Stimulated activated CD4-positive, alpha-beta T cell treated with anti-CD3 and anti-CD28 coated beads, Interleukin-12 subunit alpha, Interleukin-12 subunit beta, amount 100 ng/mL, for 24 hours (primary cell): ENCODE data around the gene AACS.
"Not testable (repeated sequence)": the region's sequence is repeated elsewhere in the genome, so short reads cannot be mapped to it uniquely, and the experiment has no call there.

ENCODE experiments used
- DNase-seq, 2 experiments: peaks; one replicate each; pipeline ENCODE4 v3.0.0-alpha.2; 2020; ENCODE audit warnings: low read depth in 2 of 2

The AACS gene

DNA sequence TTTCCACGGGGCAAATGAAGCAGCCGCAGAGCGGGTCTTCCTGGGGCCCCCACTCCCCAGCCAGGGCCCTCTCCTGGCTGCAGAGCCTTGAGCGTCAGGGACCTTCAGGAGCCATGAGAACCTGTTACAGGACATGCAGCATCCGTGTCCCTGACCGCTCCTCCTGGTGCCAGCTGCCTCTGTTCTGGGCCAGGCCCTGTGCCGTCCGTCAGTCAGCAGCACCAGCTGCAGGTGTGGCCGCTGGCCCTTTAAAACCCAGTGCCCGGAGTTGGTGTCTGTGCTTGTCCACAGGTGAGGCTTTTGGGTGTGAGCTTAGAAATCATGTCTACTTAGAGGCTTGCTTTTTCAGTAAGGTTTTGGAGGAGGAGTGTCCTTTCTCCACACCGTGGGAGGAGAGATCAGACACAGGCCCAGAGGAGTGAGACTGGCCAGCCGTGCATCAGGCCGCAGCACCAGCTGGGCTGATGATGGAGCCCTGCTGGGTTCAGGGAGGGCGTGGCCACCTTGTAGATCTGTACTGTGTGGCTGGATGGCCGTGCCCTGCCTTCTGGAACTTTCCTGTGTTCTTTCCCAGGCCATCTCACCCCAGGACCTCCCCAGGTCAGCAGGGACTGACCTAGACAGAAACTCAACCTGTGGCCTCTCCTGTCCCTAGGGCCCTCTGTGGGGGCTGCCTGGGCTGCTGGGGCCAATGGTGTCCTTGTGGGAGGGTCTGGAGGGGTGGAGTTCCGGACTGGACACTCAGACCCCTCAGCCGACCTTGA, 27.1 kb downstream of the AACS start:
- DNase-seq: no peak

DNA sequence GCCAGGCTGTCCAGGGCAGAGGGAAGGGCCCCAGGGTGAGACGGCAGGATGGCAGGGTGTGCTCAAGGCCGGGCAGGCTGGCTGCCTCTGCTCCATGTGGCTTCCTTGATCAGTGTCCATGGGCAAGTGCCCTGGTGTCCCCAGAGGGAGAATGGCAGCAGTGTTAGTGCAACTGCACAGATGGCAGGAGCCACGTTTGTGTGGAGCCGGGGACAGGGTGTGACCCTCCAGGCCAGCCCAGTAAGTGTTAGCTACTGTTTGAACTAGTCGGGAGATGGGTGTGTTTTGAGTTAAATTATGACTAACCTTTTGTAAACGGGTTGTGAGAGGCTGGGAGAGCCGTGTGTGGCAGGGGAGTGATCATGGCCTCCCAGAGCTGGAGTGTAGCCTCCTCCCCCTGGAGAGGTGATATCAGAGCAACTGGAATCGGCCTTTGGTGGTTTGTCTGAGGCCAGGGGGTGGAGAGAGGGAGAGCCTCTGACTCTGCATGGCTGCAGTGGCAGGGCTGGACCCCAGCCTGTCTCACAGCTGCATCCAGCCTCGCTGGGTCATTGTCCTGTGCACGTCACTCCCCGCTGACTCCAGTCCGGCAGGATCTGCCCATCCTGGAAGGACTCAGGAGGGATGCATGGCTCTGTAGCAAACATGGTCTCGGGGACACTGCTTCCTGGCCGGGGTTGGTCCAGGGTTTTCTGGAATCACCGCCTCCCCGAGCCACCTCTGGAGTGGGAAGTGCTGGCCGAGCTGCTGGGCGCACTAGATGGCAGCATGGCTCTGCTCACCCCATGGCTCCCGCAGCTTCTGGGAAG, 27.8 kb downstream of the AACS start:
- no peak for DNase-seq

DNA sequence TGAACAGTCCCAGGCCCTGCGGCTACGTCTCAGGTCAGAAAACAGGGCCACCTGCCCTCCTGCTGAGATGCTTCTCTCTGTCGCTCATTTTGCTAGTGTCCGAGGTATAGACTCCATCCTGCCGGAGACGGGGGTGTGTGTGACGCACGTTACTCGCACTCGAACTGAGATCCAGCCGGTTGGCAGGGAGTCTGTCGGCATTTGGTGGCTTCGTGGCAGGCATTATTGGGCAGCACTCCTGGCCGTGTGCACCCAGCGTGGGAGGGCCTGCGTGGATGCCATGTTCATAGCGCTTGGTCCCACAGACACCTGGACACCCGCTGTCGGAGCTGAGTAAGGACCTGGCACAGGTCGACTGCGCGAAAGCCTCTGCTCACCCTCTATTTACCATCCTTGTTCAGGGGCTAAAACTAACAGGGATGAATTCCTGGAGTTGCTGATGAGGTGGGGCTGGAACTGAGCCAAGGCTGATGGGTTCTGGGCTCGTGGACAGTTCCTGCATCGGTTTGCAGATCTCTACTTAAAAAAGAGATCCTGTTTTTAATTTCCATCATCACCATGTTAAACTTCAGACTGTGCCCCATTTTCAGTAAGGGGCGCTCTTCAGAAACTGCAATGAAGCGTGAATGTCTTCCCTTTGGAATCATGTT, 28.6 kb downstream of the AACS start:
- no peak for DNase-seq

GRCh38 chr12:125096894-125097293, 31.7 kb downstream of the AACS start:
- no peak for DNase-seq

DNA sequence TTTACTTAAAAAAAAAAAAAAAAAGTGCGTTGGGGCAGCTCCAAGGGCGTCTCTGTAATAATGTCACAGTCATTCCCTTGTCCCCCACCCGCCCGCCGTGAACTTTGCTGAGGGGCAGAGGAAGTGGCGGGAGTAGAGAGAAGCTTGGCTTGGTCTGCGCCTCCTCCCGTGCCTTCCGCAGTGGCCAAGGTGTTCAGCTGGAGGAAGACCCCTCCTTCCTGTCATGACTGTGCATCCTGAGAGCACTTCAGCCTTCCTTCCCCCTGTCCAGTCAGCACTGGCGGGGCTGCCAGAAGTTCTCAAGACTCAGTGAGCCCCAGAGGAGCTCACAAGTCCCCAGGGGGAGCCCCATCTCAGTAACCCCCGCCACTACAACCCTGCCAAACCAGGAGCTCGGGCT, 32.2 kb downstream of the AACS start:
- DNase-seq: no peak

DNA sequence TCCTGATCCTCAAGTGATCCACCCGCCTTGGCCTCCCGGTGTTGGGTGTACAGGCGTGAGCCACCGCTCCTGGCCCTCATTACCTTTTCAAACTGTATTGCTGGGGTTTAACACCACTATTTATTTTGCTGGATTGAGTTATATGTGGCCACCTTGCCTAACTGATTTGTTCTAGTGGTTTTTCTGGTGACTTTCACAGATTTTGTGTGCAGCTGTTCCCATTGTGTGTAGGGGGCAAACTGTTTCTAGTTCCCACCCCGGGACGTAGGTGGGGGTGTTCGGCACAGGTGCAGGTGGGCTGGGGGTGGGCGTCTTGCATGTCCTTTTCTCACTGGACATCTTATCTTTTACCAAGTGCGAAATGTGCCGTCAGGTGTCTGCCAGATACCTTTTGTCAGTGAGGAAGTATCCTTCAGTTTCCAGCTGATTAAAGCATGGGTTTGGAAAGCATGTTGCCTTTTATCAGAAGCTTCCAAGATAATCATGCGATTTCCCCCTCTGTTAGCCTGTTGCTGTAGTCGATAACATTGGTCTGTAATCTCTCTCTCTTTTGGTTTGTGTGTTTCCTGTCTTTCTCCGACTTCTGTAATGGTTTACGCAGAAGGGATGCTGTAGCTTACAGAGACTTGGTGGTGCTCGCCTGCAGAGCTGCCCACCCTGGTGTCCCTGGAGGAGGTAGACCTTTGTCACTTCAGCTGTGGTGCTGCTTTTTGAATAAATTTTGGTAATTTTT, 33.6 kb downstream of the AACS start:
- DNase-seq: no peak

DNA sequence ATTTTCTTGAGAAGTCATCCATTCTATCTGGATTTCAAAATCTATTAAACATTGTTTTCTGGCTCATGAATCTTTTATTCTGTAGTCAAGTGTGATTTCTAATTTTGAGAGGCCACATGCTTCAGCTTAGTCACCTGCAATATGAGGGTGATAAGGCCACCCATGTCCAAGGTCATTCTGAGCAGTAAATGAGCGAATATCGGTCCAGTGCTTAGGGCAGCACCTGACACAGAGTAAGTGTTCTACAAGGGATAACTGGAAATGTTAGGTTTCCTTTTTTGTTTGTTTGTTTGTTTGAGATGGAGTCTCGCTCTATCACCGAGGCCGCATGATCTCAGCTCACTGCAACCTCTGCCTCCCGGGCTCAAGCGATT, 34.2 kb downstream of the AACS start:
- DNase-seq: no peak

GRCh38 chr12:125100551-125101434, 35.6 kb downstream of the AACS start:
- no peak for DNase-seq

DNA sequence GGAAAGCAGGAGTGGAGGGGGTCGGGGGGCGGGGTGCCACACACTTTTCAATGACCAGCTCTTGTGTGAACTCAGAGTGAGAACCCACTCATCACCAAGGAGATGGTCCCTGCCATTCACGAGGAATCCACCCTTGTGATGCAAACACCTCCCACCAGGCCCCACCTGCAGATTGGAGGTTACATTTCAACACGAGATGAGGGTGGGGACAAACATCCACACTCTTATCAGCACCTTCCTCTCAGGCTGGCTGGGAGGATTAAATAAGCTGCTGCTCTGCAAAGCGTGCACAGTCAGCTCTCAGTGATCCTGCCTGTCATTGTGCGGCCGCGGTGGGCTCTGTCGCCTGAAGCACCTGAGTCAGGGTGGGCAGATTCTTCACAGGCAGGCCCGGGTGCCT, 39.7 kb downstream of the AACS start:
- no peak for DNase-seq

DNA sequence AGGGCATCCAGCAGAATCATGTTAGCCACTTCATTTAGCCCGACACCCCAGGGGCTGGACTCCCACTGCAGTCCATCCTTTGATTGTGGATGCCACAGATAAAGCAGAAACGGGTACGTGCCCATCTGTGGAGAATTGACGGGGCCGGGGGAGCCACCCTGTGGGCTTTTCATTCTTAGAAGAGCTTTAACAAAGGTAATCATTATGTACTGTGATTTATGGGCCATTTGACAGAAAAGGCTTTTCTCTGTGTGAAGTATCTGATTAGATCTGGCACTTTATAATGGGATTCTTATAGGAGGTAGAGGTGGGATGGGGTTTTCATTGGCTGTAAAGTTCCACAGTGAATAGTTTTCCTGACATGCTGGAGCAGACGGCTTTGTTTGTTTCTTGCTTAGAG, 40.4 kb downstream of the AACS start:
- no peak for DNase-seq

DNA sequence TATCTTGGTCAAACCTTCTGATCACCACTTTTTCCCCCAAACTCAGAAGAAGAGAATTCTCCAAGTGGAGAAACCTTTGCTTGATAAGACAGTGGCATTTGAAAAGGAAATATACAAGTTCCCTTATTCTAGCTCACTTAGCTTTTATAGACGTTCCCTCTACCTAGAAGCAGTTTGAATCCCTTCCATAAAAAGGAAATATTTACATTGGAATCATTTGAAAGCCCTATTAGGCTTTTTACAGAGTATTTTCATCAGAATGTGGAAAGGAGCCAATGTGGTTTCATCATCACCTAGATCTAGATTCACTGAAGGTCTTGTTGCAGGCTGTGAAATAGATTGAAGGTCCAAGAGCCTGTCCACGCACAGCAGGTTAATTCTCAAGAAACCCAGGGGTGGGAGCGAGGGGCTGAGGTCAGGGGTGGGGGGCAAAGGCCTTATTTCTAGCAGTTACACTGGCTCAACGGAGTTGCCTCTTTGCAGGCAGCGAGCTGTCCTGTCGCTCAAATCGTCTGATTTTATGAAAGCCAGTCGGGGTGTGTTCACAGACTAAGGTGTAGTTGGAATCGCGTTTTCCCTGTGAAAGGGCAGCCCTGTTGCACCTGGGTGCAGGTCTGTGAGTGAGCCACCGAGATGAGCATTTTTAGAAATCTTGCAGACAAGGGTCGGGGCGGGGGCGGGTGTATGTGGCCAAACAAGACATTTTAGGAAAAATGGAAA, 45.6 kb downstream of the AACS start:
- no peak for DNase-seq

GRCh38 chr12:125111403-125111802, 46.2 kb downstream of the AACS start:
- DNase-seq: no peak

DNA sequence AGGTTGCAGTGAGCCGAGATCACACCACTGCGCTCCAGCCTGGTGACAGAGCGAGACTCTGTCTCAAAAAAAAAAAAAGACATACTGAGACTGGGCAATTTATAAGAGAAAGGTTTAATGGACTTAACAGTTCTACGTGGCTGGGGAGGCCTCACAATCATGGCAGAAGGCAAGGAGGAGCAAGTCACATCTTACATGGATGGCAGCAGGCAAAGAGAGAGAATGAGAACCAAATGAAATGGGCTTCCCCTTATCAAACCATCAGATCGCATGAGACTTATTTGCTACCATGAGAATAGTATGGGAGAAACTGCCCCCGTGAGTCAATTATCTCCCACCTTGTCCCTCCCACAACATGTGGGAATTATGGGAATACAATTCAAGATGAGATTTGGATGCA, 47.4 kb downstream of the AACS start:
- DNase-seq: not testable (repeated sequence)

- DNase-seq: no peak
These were observed 48.0 kb downstream of the AACS start for GRCh38 chr12:125113263-125113662.

DNA sequence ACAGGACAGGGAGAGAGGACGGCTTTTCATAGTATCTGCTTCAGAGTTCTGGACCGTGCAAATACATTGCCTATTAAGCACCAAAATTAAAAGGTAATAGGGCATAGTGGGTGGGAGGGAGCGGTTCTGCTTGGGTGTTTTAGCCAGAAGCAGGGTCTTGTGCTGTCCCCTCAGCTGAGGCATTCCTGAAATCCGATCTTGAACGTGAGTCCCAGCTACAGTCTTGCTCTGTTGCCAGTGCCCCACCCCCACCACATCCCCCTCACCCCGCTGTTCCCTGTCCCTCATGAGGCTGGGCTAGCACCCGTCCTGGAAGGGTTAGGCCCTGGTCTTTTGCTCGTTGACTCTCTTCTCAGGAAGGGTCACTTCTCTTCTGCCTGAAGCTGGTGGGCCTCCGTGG, 48.6 kb downstream of the AACS start:
- no peak for DNase-seq

GRCh38 chr12:125114365-125115141, 49.3 kb downstream of the AACS start:
- DNase-seq: no peak

GRCh38 chr12:125120566-125120965, 55.3 kb downstream of the AACS start:
- DNase-seq: no peak

DNA sequence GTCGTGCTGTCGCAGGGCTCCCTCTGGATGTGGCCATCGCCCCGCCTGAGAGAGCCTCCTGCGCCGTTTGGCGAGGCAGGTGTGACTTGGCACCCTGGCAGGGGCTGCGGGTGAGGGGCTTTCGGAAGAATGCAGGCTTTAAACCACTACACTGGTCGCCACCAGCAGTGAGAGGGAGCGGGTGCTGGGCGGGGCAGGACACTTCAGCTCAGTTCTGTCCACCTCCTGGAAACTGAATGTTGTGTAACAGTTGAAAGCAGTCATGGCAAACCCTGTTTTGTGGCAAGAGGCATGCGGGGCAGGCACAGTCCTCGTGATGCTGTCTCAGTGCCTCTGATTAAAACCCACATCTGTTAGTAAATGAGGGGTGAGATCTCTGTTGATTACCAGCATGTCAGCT, 55.9 kb downstream of the AACS start:
- no peak for DNase-seq

DNA sequence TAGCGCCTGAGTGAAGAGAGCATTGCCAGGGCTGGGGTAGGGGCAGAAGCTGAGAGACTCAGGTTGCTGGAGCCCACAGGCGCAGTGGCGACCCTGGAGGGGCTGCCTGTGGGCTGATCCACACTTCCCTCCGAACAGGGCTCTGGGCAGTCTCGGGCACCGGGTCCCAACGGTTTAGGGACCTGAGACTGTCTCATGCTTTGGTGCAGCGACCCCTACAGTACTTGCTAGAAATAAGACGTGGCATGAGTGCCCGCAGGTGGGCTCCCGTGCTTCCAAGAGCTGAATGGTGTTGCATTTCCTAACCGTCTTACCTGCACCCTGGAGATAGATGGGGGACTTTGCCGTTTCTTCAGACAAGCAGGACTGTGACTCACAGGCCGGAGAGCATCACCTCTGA, 57.4 kb downstream of the AACS start:
- DNase-seq: no peak
